ENCODE data around the gene CAB39.

- TF ChIP-seq, protein P1, sequence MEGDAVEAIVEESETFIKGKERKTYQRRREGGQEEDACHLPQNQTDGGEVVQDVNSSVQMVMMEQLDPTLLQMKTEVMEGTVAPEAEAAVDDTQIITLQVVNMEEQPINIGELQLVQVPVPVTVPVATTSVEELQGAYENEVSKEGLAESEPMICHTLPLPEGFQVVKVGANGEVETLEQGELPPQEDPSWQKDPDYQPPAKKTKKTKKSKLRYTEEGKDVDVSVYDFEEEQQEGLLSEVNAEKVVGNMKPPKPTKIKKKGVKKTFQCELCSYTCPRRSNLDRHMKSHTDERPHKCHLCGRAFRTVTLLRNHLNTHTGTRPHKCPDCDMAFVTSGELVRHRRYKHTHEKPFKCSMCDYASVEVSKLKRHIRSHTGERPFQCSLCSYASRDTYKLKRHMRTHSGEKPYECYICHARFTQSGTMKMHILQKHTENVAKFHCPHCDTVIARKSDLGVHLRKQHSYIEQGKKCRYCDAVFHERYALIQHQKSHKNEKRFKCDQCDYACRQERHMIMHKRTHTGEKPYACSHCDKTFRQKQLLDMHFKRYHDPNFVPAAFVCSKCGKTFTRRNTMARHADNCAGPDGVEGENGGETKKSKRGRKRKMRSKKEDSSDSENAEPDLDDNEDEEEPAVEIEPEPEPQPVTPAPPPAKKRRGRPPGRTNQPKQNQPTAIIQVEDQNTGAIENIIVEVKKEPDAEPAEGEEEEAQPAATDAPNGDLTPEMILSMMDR (IDR thresholded peaks at IDR 0.05): no peak
- TF ChIP-seq POLR2A (IDR thresholded peaks at IDR 0.05) (no peak), EP300 (IDR thresholded peaks at IDR 0.05) (no peak)
These were observed 25.2 kb downstream of the CAB39 start for GRCh38 chr2:230737791-230738226.
